Hepatocyte (in vitro differentiated cells): ENCODE measurements around the gene TRAPPC1.

Experiments
- EZH2 ChIP-seq: fragments of 200-600 bp; sonication (generic); IDR thresholded peaks from 2 replicates; pipeline ENCODE4 v1.6.1; 2016; ENCODE audit warnings: antibody characterized with exemption, mild to moderate bottlenecking, borderline replicate concordance
- EZH2phosphoT487 ChIP-seq: fragments of 200-600 bp; sonication (generic); IDR thresholded peaks from one replicate; pipeline ENCODE4 v1.6.1; 2018; ENCODE audit warnings: antibody characterized with exemption, mild to moderate bottlenecking, low read depth, moderate library complexity; ENCODE audit not compliant: unreplicated experiment, severe bottlenecking
- TF ChIP-seq, protein P1 (sequence below): fragments of 200-600 bp; sonication (generic); IDR thresholded peaks from 2 replicates; pipeline ENCODE4 v1.5.1; 2016; ENCODE audit warnings: antibody characterized with exemption, mild to moderate bottlenecking; ENCODE audit not compliant: poor library complexity

DNA sequence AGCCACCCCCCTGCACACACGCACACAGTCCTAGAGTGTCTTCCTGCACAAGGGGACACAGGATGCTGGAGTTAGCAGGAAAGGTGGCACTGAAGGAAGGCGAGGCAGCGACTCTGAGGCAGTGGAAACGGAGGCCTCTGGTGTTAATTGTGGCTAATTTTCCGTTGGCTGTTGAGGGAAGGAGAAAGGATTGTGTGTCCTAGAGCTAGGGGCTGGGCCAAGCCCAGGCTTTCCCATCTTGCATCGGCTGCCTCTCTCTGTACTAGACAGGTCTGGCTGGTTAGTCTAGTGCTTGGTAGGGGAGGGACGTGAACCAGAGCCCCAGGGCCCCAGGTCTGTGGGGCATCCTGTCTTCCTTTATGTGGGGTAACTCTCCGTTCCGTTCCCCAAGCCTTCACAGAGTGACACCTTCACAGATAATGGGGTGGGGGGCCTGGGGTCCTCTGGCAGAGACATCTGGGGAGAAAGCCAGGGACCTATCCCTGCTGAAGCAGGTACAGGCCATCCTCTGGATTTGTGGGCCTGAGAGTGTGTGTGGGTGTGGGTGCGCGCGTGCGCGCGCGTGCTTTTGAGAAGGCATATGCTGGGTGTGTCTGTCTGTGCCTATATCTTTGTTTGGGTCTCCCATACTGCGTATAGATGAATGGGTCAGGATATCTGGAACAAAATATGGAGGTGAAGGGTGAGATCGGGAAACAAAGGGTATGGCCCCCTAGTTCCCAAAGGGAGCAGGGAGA, 43.4 kb downstream of the TRAPPC1 start, which contains the start of gene CHD3:
- TF ChIP-seq, protein P1, sequence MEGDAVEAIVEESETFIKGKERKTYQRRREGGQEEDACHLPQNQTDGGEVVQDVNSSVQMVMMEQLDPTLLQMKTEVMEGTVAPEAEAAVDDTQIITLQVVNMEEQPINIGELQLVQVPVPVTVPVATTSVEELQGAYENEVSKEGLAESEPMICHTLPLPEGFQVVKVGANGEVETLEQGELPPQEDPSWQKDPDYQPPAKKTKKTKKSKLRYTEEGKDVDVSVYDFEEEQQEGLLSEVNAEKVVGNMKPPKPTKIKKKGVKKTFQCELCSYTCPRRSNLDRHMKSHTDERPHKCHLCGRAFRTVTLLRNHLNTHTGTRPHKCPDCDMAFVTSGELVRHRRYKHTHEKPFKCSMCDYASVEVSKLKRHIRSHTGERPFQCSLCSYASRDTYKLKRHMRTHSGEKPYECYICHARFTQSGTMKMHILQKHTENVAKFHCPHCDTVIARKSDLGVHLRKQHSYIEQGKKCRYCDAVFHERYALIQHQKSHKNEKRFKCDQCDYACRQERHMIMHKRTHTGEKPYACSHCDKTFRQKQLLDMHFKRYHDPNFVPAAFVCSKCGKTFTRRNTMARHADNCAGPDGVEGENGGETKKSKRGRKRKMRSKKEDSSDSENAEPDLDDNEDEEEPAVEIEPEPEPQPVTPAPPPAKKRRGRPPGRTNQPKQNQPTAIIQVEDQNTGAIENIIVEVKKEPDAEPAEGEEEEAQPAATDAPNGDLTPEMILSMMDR, result no peak
- TF ChIP-seq EZH2 (no peak), EZH2phosphoT487 (no peak)
